PC-9 (cell line): ENCODE data around the gene TNN.
"Not testable (repeated sequence)": the region's sequence is repeated elsewhere in the genome, so short reads cannot be mapped to it uniquely, and the experiment has no call there.

Source experiments
- CTCF ChIP-seq: fragments of 200-600 bp; sonication (generic); conservative IDR thresholded peaks from 2 replicates; pipeline ENCODE4 v1.6.1; 2017; ENCODE audit warnings: mixed run types, antibody characterized with exemption, mild to moderate bottlenecking, moderate library complexity
- EZH2 ChIP-seq: fragments of 200-600 bp; sonication (generic); IDR thresholded peaks from 2 replicates; pipeline ENCODE4 v1.8.0; 2017; ENCODE audit warnings: antibody characterized with exemption, low read depth

GRCh38 chr1:175106536-175106935 lies 38.9 kb downstream of the TNN start:
- not testable (repeated sequence) for TF ChIP-seq CTCF, EZH2
